Motor neuron (in vitro differentiated cells): ENCODE measurements around the gene OR8B3. TPM values are rescaled to one million over a fixed set of nuclear protein-coding genes. Genes with fewer than 3 reads are reported as not detected.
A peak's percentile ranks its signal among the peaks of the same experiment; 100 is the strongest.

Source experiments
- ATAC-seq, 8 experiments: fragments of 200-7000 bp; cut with Tn5 transposase; replicated peaks in 6 of 8; 2 replicates each; pipeline ENCODE4 v1.8.0; 2021; ENCODE audit warnings: mild to moderate bottlenecking in 8 of 8, moderate library complexity in 8 of 8
- H3K27ac ChIP-seq, 2 donors: fragments of 250-450 bp; sonication (Bioruptor Pico); 2 replicates each; pipeline ENCODE4 v1.9.0; 2021; ENCODE audit warnings: antibody characterized with exemption in 2 of 2, mild to moderate bottlenecking in 2 of 2, moderate library complexity in 1 of 2
- H3K4me1 ChIP-seq, 2 donors: fragments of 250-450 bp; sonication (Bioruptor Pico); replicated peaks in 1 of 2; 2 replicates each; pipeline ENCODE4 v1.6.1; 2021; ENCODE audit warnings: antibody characterized with exemption in 2 of 2, mild to moderate bottlenecking in 2 of 2, moderate library complexity in 1 of 2
- H3K4me3 ChIP-seq, 5 donors: fragments of 250-450 bp; sonication (Bioruptor Pico); 2 replicates each; pipeline ENCODE4 v1.9.0; 2021; ENCODE audit warnings: antibody characterized with exemption in 5 of 5, mild to moderate bottlenecking in 5 of 5, moderate library complexity in 4 of 5
- WGBS, 10 experiments: fragments of 450-650 bp; shearing (Covaris generic); methylation state at CpG; one replicate each; pipeline ENCODE4 v1.0.0; 2022; 5-methylcytosine and 5-hydroxymethylcytosine counted together
- in situ Hi-C, 9 experiments: fragments of 400-800 bp; cut with MboI; loops; one replicate each; pipeline ENCODE4 v1.15.0; 2021; ENCODE audit warnings: low sequenced_read_pairs in 9 of 9, low pct_unique_long_range_greater_than_20kb in 2 of 9; ENCODE audit not compliant: unreplicated experiment in 9 of 9
- total RNA-seq, 8 experiments: library from RNA; unstranded; fragments of 300-600 nt; gene quantifications; 2 replicates each; pipeline versions ENCODE4 v1.2.3 to v1.2.4, GENCODE V29; 2022

The OR8B3 gene, protein sequence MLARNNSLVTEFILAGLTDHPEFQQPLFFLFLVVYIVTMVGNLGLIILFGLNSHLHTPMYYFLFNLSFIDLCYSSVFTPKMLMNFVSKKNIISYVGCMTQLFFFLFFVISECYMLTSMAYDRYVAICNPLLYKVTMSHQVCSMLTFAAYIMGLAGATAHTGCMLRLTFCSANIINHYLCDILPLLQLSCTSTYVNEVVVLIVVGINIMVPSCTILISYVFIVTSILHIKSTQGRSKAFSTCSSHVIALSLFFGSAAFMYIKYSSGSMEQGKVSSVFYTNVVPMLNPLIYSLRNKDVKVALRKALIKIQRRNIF
- under 1 TPM in 2 of 8 experiments, not detected in 6; 0.09 to 0.33 TPM for total RNA-seq

GRCh38 chr11:124398924-124399323 is at the start of gene OR8B3:
TSS of gene OR8B3 (minus strand) at chr11:124399024. CDS start at chr11:124397351, 1,673 bp downstream.
- Histone ChIP-seq H3K4me1 (no peaks in the 10 kb centered on the region), H3K27ac (no peak within 1 kb of the TSS), H3K4me3 (no peak within 1 kb of the TSS)
- in situ Hi-C loops: no loop called here
- no peak for ATAC-seq

DNA sequence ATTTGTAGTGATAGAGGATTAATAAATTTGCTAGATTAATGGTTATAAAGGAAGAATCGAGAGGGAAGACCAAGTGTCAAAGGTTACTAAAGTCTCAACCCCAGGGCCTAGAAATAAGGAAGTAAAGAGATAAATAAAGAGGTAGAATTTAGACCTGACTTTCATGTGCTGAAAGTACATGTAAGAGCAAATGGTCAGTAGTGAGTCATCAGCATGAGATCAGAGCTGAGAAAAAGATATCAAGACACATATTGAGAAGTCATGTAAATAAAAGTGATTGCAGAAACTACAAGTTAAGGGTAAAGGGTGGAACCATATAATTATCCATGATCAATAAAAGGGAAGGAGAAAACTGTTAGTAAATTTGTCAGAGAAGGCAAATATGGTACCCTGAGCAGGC is 48.1 kb upstream of the OR8B3 start:
- Histone ChIP-seq H3K4me3 (no peak overlapping the region), H3K27ac (no peak overlapping the region), H3K4me1 (no peaks in the 10 kb centered on the region)
- peak in 1 of 8 experiments; percentile 27 for ATAC-seq
- WGBS, 10 experiments: 0 to 100% (median 69%) methylated on average over 1 of the region's 1 CpG; no CpG with 5 or more reads in 1 of the 10 experiments
- in situ Hi-C loops: no loop called here

DNA sequence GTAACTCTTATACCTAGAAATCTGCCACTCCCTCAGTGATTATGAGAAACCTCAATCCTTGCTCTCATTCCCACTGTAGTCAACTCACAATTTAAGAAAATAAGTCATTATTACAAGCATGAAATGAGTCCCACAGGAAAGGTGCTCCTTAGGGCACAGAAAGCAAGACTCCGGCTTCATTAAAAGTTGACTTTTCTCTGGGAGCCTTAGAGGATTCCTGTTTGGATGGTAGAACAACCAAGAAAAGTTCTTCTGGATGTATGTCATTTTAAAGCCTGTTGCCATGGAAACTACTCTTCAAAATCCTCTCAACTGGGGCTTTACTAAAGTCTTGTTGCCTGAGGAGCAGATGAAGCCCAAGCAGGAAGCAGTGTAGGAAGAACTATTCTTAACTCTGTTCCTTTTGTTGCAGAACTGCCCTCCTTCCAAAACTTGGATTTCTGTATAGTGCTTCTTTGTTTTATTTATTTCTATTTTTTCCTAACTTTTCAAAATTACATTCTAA is 46.9 kb upstream of the OR8B3 start, which contains the start of gene OR8B8:
Gene OR8B8, minus strand, starts transcription at position 51 of the 505 bp plus-strand sequence. CDS start 4,611 bp downstream, outside the sequence.
- 40 to 100% (median 71%) methylated on average over 1 of the region's 1 CpG; no CpG with 5 or more reads in 5 of the 10 experiments for WGBS, 10 experiments
- no peak within 1 kb of the TSS for H3K27ac ChIP-seq
- no peak within 1 kb of the TSS for H3K4me3 ChIP-seq
- in situ Hi-C loops: no loop called here
- no peaks in the 10 kb centered on the region for H3K4me1 ChIP-seq
- no peak for ATAC-seq

DNA sequence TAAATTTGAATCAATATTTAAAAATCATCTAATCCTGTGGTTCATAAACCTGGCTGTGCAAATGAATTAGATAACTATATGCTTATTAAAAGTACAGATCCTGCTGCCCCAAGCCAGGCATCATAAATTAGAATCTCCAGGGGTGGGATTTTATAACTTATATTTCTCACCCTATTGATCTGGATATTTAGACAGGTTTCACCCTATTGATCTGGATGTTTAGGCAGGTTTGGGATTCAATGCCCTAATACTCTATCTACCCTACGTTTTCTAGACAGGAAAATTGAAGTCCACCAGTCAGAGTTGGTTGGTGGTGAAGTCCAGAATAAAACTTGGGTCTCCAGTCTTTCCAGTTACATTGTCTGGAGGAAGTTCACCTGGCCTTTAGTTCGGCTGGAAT is 44.0 kb upstream of the OR8B3 start:
- ATAC-seq: no peak
- Histone ChIP-seq H3K4me1 (no peaks in the 10 kb centered on the region), H3K27ac (no peak overlapping the region), H3K4me3 (no peak overlapping the region)
- in situ Hi-C loops: no loop called here
- 0 to 80% (median 64%) methylated on average over 1 to 2 of the region's 2 CpGs; no CpG with 5 or more reads in 5 of the 10 experiments for WGBS, 10 experiments

- ATAC-seq: no peak
- Histone ChIP-seq H3K27ac (no peak overlapping the region), H3K4me3 (no peak overlapping the region), H3K4me1 (no peaks in the 10 kb centered on the region)
- in situ Hi-C loops: no loop called here
- 0 to 74% (median 63%) methylated on average over 1 to 6 of the region's 6 CpGs for WGBS, 10 experiments
These were observed 43.6 kb upstream of the OR8B3 start for GRCh38 chr11:124442442-124442841.

DNA sequence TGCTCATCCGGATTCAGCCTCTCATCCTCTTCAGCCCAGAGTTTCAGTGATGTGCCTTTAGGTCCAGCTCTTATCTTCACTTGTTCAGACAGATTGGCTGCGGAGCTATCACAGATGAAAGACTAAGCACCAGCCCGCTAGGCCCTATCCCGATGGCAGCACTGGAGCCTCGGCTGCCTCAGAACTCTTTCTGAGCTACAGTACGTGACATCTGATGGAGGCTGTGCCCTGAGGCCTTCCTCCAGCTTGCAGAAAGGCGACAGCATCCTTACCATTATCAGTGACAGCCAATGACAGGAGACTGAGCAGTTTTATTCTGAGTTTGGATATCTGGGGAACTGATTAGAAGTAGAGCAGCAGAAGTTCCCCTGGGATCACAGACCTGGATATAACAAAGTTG is 42.7 kb upstream of the OR8B3 start:
- H3K4me1 ChIP-seq: no peaks in the 10 kb centered on the region
- no peak for ATAC-seq
- no peak overlapping the region for H3K27ac ChIP-seq
- in situ Hi-C loops: no loop called here
- no peak overlapping the region for H3K4me3 ChIP-seq
- 0 to 100% (median 50%) methylated on average over 1 to 3 of the region's 7 CpGs; no CpG with 5 or more reads in 4 of the 10 experiments for WGBS, 10 experiments

DNA sequence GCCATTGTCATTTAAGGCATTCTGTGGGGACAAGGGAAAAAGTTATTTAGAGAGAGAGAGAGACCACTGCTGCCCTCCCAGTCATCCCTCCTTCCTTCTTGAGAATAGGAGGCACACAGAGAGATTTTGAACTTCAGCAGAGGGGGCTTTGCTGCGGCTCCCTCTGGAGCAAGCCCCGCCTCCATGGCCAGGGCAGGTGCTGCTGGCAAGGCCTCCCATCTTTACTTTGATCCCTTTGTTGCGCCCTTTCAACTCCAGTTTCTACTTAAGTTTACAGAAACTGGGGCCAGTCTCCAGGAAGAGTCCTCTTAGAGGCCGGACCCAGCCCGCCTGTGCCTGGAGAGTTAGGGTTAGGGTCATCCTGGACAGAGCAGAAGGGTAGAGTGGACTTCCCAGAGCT is 42.3 kb upstream of the OR8B3 start:
- no peak for ATAC-seq
- in situ Hi-C loops: no loop called here

DNA sequence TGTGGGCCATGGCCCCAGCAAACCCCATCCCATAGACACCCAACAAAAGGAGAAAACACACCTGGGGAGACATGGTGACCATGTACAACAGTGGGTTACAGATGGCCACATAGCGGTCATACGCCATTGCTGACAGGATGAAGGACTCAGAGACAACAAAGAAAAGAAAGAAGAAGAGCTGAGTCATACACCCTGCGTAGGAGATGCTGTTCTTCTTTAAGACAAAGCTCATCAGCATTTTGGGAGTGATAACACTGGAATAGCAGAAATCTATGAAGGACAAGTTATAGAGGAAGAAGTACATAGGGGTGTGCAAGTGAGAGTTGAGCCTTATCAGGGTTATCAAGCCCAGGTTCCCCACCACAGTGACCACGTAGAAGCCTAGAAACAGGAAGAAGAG is 41.8 kb upstream of the OR8B3 start:
- in situ Hi-C loops: no loop called here
- WGBS, 10 experiments: 0 to 88% (median 73%) methylated on average over 1 to 4 of the region's 4 CpGs; no CpG with 5 or more reads in 4 of the 10 experiments
- Histone ChIP-seq H3K4me1 (no peaks in the 10 kb centered on the region), H3K4me3 (no peak overlapping the region), H3K27ac (no peak overlapping the region)
- ATAC-seq: no peak

More for the DNA sequence above, 42.3 kb upstream of the OR8B3 start:
- Histone ChIP-seq H3K4me1 (no peaks in the 10 kb centered on the region), H3K4me3 (no peak overlapping the region), H3K27ac (no peak overlapping the region)
- WGBS, 10 experiments: 0 to 100% (median 88%) methylated on average over 1 to 4 of the region's 5 CpGs; no CpG with 5 or more reads in 3 of the 10 experiments

GRCh38 chr11:124434699-124435098 is 35.9 kb upstream of the OR8B3 start:
- WGBS, 10 experiments: 23 to 100% (median 80%) methylated on average over 1 to 2 of the region's 2 CpGs; no CpG with 5 or more reads in 1 of the 10 experiments
- Histone ChIP-seq H3K27ac (no peak overlapping the region), H3K4me1 (no peaks in the 10 kb centered on the region), H3K4me3 (no peak overlapping the region)
- in situ Hi-C loops: no loop called here
- ATAC-seq: no peak

DNA sequence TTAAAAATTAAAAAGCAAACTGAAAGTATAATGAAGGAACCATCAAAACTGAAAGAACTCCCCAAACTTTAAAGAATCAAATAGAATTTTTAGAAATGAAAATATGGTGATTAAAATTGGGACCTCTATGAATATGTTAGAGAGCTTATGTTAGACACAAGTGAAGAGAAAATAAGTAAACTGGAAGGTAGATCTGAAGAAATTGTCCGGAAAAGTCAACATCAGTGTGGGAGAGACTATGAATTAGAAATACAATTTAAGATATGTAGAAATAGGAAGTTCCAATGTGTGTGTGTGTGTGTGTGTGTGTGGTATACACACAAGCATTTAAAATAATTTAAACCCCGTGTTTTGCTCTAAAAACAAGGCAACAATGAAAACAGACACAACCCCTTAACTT is 30.8 kb upstream of the OR8B3 start:
- Histone ChIP-seq H3K27ac (no peak overlapping the region), H3K4me3 (no peak overlapping the region), H3K4me1 (no peaks in the 10 kb centered on the region)
- no peak for ATAC-seq
- in situ Hi-C loops: no loop called here
- WGBS, 10 experiments: 5 to 83% (median 57%) methylated on average over 2 of the region's 2 CpGs

GRCh38 chr11:124424384-124424921 is 25.6 kb upstream of the OR8B3 start, which contains the start of gene OR8B4:
TSS of gene OR8B4 (minus strand) at chr11:124424871. CDS start at chr11:124424871, 0 bp downstream.
- Histone ChIP-seq H3K4me3 (no peak within 1 kb of the TSS), H3K27ac (no peak within 1 kb of the TSS), H3K4me1 (no peaks in the 10 kb centered on the region)
- in situ Hi-C loops: loop anchor here in 7 of 9 experiments (25.0 kb wide), 3 partner anchors 163 to 413 kb away; partner anchors contain the start of genes ESAM (in 2 of the 7) and VSIG2 (in 2 of the 7)
- ATAC-seq: no peak
- WGBS, 10 experiments: 0 to 100% (median 83%) methylated on average over 1 to 2 of the region's 2 CpGs; no CpG with 5 or more reads in 3 of the 10 experiments

DNA sequence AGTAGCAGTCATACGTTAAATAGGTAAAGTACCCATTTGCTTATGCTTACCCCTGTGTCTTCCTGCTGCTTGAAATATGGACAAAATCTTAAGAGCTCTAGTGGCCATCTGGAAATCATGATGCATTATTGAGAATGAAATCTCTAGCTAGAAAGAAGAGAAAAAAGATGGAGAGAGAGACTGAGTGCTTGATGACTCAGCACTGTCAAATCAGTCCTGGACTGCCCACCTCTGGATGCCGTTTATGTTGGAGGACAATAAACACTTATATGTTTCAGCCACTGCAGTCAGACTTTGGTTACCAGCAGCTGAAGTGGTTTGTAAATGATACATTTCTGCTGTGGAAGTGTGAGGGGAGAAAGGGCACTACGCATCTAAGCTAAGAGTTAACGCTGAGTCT is 22.2 kb upstream of the OR8B3 start:
- H3K27ac ChIP-seq: no peak overlapping the region
- 0 to 100% (median 83%) methylated on average over 1 to 4 of the region's 4 CpGs; no CpG with 5 or more reads in 1 of the 10 experiments for WGBS, 10 experiments
- no peaks in the 10 kb centered on the region for H3K4me1 ChIP-seq
- in situ Hi-C loops: loop anchor here in 7 of 9 experiments (25.0 kb wide), 3 partner anchors 166 to 416 kb away; partner anchors contain the start of genes ESAM (in 2 of the 7) and VSIG2 (in 2 of the 7)
- ATAC-seq: no peak
- no peak overlapping the region for H3K4me3 ChIP-seq

DNA sequence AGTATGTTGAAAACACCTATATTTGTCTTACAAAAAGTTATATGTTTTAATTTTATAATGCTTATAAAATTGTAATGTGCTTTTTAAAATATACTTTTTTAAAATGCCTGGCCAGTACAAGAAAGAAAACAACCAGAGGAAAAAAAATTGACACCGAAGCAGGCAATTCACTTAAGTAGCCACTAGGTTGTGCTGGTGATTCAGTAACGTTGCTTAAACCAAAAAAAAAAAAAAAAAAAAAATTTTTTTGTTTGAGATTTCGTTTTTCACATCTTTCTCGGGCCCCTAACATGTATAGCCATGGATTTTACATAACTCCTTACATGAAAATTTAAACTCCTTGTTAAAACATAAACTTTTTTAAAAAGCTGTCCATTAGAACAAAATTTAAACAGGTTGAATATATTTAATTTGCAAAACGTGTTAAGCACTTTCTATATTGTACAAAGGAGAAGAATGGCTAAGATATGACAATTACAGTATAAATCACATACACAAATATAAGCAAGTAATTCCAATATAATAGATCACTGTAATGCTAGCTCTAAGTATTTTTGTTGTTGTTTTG is 16.6 kb upstream of the OR8B3 start:
- 0 to 28% (median 18%) methylated on average over 4 to 5 of the region's 5 CpGs for WGBS, 10 experiments
- Histone ChIP-seq H3K4me1 (no peaks in the 10 kb centered on the region), H3K27ac (no peak overlapping the region), H3K4me3 (no peak overlapping the region)
- in situ Hi-C loops: loop anchor here in 7 of 9 experiments (10.0 to 25.0 kb wide), 5 partner anchors 159 to 422 kb away; partner anchors contain the start of genes ESAM (in 2 of the 7) and VSIG2 (in 2 of the 7)
- ATAC-seq: no peak
